Daoy (cell line): ENCODE results near the gene RFX7. TPM values are rescaled to one million over a fixed set of nuclear protein-coding genes. Genes with fewer than 3 reads are reported as not detected.
A peak's percentile ranks its signal among the peaks of the same experiment; 100 is the strongest.

Source experiments
- DNase-seq: peaks from one replicate; pipeline ENCODE4 v3.0.0-alpha.2; 2015; ENCODE audit warnings: low read depth
- total RNA-seq: library from RNA; depleted of rRNA; stranded (reverse); fragments of >200 nt; shearing (Covaris generic); gene quantifications from 2 replicates; pipeline ENCODE4 v1.2.3, GENCODE V29; 2014

Gene RFX7
- total RNA-seq, 1 experiment from 2014 or later, result 2.6 TPM

- no peak for DNase-seq
Observed at GRCh38 chr15:56126409-56126808, 117.3 kb downstream of the RFX7 start.

DNA sequence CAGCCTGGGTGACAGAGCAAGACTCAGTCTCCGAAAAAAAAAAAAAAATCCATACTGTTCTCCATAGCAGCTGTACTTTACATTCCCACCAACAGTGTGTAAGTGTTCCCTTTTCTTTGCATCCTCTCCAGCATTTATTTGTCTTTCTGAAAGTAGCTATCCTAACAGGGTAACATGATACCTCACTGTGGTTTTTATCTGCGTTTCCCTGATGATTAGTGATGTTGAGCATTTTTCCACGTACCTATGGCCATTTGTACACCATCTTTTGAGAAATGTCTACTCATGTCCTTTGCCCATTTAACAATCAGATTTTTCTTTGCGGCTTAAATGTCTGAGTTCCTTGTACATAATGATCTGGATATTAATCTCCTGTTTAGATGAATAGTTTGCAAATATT is 119.3 kb downstream of the RFX7 start:
- DNase-seq, result no peak

- DNase-seq, result no peak
Observed at GRCh38 chr15:56105855-56106254, 137.8 kb downstream of the RFX7 start.

- no peak for DNase-seq
Observed at GRCh38 chr15:56102441-56102840, 141.2 kb downstream of the RFX7 start.

DNA sequence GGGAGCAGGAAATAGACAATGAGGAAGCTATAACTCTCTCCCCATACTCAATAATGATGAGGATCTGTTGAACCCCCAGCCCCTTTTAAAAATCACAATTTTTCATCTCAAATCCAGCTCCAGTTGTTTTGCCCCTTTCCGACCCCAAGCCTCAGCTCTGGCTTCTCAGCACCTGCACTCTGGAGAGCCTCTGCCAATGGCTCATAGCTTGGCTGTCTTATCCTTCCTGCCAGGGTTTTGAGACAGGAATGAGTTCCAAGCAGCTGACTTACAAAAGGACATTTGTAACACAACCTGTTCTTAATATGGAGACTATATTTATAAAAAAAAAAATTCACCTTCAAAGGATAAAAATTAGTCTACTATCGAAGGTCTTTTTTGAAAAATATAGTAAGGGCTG is 144.4 kb downstream of the RFX7 start:
- DNase-seq, result no peak

DNA sequence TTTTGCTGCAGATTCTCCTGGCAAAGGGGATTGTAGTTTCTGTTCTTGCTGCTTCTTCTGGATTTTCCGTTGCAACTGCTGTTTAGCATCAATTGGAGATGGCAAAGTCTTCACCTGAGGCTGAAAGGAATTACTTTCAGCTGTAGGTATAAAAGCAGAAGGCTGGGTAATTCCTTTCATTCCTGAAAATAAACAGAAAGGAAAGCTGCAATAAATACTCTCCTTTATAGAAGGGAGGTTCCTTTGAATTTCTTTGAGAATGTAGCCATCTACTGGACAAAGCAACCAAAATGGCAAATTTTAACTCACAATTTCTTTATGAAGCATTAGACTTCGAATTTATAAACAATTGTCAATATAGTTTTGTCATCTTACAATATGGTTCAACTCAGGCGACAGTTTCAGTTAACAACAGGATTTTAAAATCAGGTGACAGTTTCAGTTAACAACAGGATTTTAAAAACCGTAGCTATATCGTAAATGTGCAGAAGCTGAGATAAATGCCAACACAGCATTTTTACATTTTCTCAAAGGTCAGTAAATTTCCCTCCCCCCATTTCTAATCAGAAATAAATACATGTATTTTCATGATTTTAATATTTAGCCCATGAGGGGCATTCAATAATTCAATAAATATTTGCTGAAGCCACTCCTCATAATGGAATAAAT is 145.3 kb downstream of the RFX7 start:
- DNase-seq, result no peak

GRCh38 chr15:56095406-56095805 is 148.3 kb downstream of the RFX7 start:
- no peak for DNase-seq

- no peak for DNase-seq
Observed at GRCh38 chr15:56094171-56094570, 149.5 kb downstream of the RFX7 start.

GRCh38 chr15:56088389-56088788 is 155.3 kb downstream of the RFX7 start:
- DNase-seq, result no peak

GRCh38 chr15:56086566-56086965 is 157.1 kb downstream of the RFX7 start:
- no peak for DNase-seq

- no peak for DNase-seq
Observed at GRCh38 chr15:56082263-56082761, 161.4 kb downstream of the RFX7 start.

DNA sequence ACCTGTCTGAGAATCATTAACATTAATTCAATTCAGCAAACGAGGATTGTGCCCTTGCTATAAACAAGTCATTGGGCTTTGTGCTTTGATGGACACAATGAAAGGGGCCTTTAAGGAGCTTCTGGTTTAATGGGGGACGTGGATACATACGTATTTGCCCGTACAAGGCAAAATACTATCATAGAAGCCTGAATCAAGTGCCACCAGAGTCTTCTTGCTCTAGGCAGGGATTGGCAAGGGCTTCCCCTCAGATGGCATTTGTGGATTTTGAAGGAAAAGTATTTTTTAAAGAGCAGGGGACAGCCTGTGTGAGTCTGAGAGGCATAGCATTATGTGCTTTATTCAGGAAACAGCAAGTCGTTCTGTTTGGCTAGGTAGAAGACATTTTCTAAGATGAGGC is 166.6 kb downstream of the RFX7 start:
- no peak for DNase-seq

GRCh38 chr15:56076640-56077039 is 167.0 kb downstream of the RFX7 start:
- DNase-seq, result no peak

DNA sequence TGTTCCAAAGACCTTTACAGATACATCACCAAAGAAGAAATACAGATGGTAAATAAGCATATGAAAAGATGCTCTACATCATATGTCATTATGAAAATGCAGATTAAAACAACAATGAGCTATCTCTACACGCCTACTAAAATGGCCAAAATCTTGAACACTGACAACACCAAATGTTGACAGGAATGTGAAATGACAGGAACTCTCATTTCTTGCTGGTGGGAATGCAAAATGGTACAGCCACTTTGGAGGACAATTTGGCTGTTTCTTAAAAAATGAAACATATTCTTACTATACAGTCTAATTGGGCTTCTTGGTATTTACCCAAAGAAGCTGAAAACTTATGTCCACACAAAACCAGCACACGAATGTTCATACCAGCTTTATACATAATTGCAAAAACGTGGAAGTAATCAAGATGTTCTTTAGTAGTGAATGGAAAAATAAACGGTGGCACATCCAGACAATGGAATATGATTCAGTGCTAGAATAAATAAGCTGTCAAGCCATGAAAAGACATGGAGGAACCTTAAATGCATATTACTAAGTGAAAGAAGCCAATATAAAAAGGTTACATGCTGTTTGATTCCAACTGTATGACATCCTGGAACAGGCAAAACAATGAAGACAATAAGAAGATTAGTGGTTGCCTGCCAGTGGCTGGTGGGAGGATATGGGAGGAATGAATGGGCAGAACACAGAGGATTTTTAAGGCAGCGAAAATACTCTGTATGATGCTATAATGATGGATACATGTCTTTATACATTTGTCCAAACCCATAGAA is 169.0 kb downstream of the RFX7 start:
- no peak for DNase-seq

DNA sequence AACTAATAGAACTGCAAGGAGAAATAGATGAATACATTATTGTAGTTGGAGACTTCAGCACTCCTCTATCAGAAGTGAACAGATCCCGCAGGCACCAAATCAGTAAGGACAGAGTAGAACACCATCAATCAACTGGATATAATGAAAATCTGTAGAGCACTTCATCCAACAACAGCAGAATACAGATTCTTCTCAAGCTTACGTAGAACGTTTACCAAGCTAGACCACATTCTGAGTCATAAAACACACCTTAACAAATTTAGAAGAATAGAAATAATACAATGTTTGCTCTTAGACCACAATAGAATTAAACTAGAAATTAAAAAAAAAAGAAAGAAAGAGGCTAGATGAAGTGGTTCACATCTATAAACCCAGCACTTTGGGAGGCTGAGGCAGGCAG is 179.5 kb downstream of the RFX7 start:
- DNase-seq, result no peak

DNA sequence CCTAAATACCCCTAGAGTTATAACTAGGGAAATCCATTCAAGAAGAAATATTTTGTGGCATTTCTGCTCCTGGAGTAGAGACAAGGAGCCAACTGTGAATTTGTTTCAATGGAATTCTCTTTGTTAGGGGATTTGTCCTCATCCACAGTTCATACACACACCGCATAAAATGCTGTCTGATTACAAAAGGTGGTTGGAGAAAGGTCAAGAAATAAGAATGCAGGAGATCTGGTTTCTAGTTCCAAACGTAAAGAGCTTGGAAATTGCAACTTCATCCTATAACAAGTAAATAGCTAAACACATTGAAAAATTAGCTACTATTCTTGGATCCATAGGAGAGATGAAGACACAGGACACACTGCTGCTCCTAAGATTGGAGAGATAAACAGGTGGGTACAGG is 184.0 kb downstream of the RFX7 start:
- DNase-seq, result no peak

- no peak for DNase-seq
Observed at GRCh38 chr15:56058986-56059385, 184.7 kb downstream of the RFX7 start.

DNA sequence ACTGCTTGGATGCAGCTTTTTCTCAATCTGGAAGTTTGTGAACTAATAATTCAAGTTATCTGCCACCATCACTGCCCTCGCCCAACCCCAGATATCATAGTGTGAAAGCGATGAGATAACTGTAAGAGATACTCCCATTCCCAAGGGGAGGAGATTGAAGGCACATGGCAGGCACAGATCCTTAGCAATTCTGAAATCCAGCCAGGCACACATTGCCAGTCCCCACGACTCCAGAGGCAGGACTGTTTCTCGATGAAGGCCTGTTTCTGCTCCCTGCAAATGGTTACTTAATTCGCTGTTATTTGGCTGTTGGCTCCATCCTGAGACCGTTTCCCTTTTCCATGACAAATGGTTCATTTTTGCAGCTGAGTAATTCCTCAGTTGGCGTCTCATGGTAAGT is 187.1 kb downstream of the RFX7 start:
- DNase-seq, result no peak

- no peak for DNase-seq
Observed at GRCh38 chr15:56053046-56053400, 190.7 kb downstream of the RFX7 start.

DNA sequence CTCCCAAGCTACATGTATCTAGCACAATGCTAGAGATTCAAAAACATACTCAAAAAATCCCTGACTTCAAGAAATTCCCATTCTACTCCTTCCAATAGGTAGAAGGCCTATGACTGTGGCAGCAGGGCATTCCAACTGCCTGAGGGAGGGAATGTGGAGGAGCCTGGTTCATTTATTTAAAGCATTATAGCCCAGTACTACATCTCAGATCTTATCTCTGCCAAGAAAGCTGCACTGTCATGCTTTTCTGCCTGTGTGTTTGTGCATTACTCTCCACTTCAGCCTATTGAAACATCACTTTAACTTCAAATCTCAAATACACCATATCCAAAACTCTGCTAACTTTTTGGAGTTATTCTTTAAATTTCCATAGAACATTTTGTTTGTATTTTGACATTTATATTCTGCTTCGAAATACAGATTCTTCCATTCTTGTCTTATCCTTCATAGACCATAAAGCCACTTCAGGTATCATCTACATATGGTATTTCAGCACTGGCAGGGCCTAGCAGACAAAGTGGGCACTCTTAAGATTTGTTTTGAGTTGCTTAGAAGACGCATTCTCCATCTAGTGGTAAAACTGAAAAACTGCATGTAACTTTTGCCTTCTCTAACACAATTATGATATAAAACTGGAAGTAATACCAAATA is 191.2 kb downstream of the RFX7 start:
- DNase-seq, result peak; percentile 28

- DNase-seq, result no peak
Observed at GRCh38 chr15:56051676-56052075, 192.0 kb downstream of the RFX7 start.

DNA sequence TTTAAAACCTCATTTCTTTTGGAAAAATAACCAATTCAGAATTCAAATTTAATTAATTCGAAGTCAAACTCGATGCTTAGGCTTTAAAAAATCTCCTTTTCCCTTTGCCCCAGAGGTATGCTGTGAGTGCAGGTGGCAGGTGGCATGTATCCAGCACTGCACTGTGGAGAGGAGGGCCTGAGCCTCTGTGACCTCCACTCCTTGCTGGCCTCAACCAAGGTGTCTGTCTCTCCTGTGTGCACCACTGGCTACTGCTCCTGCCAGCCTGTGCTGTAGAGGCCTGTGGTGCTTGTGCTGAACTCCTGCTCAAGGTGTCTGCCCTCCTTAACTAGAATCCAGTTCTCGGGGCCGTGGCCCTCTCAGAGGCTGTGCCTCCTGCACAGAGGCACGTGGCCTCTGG is 194.1 kb downstream of the RFX7 start:
- DNase-seq, result no peak

DNA sequence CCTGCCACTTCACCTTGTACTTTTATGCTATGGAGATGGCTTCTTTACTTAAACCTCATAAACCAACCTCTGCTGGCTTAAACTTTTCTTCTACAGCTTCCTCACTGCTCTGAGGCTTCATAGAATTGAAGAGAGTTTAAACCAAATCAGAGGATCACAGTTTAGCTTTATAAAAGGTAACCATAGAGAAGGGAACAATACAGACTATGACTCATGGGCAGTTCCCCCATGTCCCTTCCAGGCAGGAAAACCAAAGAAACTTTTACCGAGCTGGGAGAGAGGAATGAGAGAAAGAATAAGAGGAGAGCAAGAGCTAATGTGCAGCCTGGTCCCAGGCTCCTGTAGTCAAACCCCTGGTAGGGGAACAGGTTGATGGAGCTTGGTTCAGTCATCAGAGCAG is 196.3 kb downstream of the RFX7 start:
- DNase-seq, result peak; percentile 30
